ENCODE results near the gene SIGMAR1.
A peak's percentile ranks its signal among the peaks of the same experiment; 100 is the strongest.
"Not testable (repeated sequence)": the region's sequence is repeated elsewhere in the genome, so short reads cannot be mapped to it uniquely, and the experiment has no call there.

SIGMAR1 gene

DNA sequence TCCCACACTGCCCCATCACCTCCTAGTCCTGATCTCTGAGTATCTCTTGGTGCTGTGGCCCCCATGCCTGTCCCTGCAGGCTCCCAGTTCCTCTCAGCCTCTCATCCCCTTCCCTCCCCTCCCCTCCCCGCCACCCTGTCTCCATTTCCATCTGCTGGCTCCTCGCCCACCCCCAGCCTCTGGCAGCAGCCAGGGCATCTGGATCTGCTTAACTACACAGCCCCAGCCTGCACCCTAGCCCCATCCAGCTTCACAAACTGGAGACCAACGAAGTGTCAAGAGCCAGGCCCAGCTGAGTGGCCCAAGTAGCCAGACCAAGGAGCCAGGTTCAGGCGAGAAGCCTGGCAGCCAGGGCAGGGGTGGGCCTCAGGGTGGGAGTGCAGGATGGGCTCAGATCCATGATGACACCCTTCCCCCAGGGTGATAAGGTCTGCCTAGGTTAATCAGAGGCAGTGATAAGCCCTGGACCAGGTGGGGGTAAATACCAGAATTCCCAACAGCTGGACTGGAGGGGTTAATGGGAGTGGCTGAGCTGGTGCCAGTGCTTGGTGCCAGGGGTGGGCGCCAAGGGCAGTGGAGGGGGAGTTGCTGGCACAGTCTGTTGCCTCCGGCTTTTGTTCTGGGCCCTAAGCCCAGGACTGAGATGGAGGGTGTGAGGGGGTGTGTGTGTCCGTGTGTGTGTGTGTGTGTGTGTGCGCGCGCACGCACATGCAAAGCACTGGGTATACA, 16.9 kb upstream of the SIGMAR1 start:
- no peak for DNase-seq (ENCODE audit: low read depth)

DNA sequence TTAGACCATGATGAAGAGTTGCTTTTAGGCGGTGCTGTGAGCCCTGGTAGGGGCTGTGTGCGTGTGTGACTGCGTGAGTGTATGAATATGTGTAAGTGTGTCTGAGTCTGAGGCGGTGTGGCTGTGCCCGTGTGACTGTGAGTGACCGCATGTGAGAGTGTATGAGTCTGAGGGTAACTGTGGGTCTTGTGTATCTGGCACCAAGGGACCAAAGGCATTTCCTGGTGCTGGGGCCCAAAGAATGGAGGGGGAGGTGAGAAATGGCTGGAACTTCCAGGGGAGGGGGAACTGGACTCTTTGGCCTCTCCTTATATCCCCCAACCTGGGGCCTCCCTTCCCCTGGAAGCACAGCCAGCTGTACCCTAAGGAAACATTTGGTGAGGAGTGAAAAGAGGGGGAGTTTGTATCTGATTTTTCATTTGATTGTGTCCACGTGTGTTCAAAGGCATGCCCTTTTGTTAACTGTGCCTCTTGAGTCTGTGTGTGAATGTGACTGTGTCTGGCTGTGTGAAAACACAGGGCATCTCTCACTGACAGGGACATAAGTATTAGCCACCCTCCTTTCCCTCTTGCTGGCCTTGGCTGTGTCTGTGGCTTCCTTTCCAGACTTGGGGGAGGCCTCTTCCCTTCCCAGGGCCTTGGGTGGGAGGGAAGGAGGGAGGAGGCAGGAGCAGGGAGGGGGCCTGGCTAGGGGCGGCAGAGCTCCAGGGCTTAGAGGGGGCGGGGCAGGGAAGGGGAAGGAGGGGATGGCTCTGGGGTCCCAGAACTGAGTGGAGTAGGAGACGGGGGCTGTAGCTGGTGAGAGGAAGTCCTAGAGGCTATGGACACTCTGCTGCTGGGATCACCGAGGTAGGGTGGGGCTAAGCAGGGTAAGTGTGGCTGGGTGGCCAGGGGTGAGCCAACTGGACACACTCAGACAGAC, 15.8 kb upstream of the SIGMAR1 start:
- no peak for DNase-seq (ENCODE audit: low read depth)

DNA sequence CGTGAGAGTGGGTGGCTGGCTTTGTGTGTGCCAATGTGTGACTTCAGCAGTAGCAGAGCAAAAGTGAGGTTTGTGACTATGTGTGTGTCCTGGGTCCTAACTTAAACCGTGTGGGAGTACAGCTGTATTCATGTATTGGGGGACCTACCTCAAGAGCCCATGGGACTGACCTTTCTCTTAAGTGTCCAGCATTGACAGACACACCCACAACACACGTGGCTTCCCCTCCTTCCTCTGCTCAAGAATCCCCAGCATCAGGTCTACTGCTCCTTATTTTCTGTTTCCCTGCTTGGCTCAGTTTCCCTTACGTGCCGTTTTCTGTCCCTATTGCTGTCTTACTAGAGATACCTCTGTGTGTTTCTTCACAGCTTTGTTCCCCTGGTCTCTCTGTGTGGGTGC, 15.0 kb upstream of the SIGMAR1 start:
- DNase-seq (ENCODE audit: low read depth), result no peak

DNA sequence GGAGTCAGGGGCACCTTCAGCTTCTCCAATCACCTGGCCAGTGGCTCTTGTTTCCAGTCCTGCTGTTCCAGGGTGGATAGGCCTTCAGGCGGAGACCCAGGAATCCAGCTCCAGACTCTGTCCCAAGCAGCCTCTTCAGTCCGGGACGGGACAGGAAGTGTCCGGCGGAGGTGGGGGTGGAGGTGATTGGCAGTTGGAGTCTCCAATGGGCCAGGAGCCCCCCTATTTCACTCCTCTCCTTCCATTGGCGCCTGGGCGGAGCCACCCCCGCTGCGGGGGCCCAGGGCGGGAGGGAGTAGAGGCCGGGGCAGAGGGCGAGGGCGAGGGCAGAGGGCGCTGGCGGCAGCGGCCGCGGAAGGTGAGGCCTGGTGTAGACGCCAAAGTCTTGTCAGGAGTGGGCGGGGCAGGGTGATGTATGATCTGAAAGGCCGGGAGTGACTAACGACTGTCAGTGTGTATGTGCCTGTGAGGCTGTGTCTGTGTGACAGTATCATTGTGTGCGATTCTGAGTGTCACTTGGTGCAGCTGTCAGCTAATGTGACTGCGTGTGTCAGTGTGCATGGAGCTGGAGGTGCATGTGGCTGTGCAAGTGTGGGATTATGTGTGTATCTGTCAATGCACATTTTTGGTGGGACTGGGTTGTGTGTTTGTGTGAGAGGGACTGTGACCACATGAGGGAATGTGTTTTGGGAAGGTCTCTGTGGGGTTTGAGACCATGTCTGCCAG, 14.5 kb upstream of the SIGMAR1 start, which contains the start of gene IL11RA:
Gene IL11RA, plus strand, starts transcription at position 310 of the 726 bp plus-strand sequence. CDS start 3,033 bp downstream, outside the sequence.
- no peak for DNase-seq (ENCODE audit: low read depth)

DNA sequence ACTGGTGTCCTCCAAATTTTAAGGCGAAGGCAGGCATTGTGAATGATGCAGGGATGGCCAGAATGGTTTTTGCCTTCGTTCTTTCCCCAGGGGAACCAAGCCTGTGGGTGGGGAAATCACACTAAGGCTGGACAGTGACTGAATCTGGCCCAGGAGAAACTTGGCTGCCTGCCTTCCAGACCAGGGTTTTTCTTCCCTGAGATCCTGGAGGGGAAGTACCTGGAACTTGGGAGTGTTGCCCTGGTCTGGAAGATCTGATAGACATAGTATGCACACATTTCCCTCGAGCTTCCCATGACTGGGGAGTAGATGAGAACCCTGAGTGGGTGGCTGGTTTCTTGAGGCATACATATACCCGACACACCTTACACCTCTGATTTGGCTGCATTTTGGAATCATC, 13.7 kb upstream of the SIGMAR1 start:
- no peak for DNase-seq (ENCODE audit: low read depth)

DNA sequence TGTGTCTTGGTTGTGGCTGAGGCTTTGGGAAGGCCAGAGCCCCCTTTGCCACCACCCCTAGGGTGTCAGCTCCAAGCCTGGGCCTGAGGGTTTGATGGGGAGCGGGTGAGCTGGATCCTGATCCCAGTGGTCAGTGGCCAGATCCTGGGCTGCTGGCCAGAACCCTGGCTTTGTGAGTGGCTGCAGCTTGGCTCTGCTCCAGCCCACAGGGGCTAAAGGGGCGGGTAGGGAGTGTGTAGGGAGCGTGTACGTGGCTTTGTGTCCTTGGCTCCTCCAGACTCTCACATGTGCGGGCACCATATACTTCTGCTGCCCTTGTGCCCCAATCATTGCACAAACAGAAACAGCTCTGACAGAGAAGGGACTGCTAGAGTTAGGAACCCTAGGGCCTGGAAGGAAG, 13.2 kb upstream of the SIGMAR1 start:
- DNase-seq (ENCODE audit: low read depth), result no peak

DNA sequence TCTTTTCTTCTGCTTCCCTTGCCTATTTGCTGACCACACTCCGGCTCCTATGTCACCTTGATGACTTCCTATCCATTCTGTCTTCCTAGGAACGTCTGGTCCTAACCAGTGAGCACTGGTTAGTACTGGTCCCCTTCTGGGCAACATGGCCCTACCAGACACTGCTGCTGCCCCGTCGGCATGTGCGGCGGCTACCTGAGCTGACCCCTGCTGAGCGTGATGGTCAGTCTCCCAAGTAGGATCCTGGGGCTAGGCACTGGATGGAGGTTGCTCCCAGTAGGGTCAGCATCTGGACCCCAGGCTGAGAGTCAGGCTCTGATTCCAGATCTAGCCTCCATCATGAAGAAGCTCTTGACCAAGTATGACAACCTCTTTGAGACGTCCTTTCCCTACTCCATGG, 11.1 kb upstream of the SIGMAR1 start:
- DNase-seq (ENCODE audit: low read depth), result no peak

DNA sequence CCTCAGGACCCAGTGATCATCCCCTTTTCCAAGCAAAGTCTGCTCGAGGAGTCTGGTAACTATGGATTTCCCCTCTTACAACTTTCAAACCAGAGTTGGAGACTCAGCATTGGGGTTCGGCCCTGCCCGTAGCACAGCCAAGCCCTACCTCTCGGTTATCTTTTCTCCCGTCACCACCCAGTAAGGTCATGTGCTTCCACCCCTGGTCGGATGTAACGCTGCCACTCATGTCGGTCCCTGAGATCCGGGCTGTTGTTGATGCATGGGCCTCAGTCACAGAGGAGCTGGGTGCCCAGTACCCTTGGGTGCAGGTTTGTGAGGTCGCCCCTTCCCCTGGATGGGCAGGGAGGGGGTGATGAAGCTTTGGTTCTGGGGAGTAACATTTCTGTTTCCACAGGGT, 10.1 kb upstream of the SIGMAR1 start:
- no peak for DNase-seq (ENCODE audit: low read depth)

DNA sequence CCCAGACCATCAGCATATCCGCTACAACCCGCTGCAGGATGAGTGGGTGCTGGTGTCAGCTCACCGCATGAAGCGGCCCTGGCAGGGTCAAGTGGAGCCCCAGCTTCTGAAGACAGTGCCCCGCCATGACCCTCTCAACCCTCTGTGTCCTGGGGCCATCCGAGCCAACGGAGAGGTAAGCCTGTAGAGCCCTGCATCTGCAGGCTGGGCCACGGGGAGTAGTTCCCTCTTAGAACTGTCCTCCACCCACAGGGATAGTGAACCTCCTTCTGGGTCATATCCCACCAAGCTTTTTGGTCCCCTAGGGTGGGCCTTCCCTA, 9.5 kb upstream of the SIGMAR1 start:
- no peak for DNase-seq (ENCODE audit: low read depth)

DNA sequence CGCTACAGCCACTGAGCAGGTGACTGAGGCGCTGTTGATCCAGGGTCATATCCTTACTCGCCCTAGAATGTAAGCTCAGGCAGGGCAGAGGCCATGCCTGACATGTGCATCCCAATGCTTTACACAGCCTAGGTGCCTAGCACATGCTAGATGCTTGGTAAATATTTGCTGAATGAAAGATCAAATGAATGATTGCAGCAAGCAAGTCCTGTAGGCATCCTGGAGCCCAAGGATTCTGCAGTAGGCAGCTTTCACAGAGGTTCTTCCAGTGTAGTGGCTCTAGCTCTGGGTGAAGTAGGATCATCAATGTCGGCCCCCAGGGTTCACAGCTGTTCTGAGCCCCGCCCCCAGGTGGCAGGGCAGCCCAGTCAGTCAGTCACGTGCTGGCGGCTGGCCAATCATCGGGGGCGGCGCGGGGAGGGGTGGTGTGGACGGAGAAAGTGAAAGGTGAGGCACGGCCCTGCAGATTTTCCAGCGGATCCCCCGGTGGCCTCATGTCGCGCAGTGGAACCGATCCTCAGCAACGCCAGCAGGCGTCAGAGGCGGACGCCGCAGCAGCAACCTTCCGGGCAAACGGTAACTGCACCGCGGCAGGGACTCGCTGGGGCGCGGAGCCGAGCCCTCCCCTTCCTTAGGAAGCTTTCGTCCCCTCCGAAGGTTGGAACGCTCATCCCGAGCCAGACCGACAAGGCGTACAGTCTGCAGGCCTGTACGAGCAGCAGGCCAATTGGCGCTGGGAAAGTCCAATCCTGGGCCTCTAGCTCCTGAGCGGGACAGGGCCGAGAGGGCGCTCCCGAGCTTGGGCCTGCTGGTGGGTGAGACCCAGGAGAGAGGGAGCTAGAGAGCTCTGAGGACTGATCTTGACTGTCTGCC, 8.9 kb upstream of the SIGMAR1 start, which contains the start of gene GALT:
Gene GALT, plus strand, starts transcription at position 465 of the 873 bp plus-strand sequence. Its CDS starts 30 bp downstream, at position 495.
- peak; percentile 92 for DNase-seq (ENCODE audit: low read depth)

DNA sequence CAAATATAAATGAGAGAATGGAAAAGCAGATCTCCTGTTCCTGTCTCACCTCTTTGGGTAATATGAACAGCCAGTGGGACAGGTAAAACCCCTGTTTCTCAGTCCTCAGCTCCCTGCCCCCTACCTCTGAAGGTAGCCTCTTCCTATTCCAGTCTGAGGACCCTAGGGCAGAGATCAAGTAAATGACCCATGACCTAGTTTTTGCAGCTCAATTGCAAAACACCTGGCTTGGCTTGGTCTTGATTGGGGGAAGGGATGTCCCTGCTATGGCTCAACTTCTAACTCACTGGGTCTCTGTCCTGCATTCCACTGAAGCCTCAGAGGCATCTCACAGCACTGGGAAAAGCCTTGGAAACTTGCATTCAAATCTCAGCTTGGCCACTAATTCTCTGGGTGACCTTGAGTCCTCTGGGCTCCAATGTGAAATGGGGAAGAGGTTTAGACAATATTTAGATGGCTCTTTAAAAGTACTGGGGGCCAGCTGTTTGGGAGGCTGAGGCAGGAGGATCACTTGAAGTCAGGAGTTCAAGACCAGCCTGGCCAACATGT, 7.3 kb upstream of the SIGMAR1 start:
- no peak for DNase-seq (ENCODE audit: low read depth)

DNA sequence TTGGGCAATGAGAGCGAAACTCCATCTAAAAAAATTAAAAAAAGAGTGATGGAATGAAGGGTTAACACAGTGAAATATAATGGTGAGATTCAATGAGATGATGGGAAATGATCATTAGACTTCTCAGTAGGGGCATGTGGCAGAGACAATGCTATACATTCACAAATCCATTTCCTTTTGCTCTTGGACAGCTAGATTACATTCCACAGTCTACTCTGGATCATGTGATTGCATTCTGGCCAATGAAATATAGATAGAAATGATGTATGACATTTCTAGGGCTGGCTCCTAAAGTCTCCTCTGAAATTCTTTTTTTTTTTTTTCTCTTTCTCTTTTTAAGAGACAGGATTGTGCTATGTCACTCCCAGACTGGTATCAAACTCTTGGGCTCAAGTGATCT, 5.1 kb upstream of the SIGMAR1 start:
- DNase-seq (ENCODE audit: low read depth), result no peak

DNA sequence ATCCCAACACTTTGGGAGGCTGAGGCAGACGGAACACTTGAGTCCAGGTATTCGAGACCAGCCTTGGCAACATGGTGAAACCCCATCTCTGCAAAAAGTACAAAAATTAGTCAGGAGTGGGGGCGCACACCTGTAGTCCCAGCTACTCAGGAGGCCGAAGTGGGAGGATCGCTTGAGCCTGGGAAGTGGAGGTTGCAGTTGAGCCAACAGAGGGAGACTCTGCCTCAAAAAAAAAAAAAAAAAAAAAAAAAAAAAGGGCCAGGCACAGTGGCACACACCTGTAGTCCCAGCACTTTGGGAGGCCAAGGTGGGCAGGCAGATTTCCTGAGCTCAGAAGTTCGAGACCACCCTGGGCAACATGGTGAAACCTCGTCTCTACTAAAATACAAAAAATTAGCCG, 1.7 kb upstream of the SIGMAR1 start:
- DNase-seq (ENCODE audit: low read depth), result not testable (repeated sequence)

DNA sequence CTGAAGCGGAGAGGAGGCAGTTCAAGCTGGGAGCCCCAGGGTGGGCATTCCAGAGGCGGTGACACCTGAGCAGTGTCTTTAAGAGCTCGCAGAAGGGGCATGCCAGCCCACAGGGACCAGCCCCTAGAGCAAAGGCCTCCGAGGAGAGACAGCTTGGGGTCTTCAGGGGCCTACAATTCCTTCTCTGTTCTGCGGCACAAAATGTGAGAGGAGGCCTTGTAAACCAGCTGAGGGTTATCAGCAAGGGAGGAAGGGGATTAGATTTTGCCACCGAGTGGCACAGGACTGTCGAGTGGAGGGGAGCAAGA, 505 bp upstream of the SIGMAR1 start:
- no peak for DNase-seq (ENCODE audit: low read depth)

DNA sequence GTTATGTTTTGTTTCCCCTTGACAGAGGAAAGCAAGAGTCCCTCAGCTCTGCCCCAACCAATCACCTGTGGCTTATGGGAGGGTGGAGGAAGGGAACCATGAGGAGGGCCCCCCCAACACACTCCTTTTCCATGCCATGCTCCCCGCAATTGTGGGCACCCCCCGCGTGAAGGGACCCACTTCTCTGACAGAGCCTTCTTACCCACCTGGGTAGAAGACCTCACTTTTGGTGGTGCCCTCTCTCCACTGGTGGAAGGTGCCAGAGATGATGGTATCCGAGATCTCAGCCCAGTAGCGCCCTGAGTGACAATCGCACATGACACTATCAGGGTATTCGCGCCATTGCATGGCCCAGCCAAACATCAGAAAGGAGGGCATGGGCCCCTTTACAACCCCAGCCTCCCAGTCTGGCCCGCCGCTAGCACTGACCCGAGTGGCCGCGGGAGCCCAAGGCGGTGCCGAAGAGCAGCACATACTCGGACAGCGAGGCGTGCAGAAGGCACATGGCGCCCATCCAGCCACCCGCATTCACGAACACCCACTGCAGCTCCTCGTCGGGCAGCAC, 714 bp downstream of the SIGMAR1 start:
- DNase-seq (ENCODE audit: low read depth), result no peak

DNA sequence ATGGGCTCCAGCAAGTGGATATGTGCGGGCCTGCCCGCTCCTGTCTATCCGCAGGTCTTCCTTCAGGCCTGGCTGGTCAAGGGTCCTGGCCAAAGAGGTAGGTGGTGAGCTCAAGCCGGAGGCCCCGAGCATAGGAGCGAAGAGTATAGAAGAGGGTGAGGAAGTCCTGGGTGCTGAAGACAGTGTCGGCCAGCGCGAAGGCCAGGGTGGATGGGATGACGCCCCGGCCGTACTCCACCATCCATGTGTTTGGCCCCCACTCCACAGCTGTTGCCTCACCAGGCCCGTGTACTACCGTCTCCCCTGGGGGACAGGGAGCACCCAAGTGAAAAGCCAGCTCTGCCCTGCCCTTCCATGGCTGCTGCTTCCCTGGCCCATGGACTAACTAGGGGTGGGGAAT, 2.0 kb downstream of the SIGMAR1 start:
- no peak for DNase-seq (ENCODE audit: low read depth)

DNA sequence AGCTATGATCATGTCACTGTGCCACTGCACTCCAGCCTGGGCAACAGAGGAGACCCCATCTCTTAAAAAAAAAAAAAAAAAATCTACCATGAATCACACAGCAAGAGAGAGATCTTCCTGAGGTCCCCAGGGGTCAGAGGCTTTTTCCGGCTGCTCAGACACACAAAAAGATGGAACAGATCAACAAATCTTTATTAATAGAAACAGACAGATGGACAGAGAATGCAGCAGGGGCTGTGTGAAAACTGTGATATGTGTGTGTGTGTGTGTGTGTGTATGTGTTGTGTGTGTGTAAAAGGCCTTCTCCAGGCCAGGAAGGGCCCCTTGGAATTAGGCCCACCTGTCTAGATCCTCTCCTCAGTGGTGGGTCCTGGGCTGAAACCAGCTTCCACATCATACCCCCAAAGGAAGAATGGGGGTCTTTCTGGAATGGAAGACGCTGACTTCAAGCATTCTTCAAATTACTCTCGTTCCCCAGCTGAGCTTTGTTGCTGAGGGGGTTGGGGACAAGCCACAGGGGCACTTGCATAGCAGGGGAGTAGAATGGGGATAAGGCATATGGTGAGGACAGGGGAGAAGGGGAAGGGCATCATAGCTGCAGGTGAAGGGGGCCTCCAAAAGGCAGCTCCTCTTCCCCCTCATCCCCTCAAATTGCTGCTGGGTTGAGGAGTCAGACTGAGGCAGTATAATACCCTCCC, 2.9 kb downstream of the SIGMAR1 start:
- DNase-seq (ENCODE audit: low read depth), result no peak

DNA sequence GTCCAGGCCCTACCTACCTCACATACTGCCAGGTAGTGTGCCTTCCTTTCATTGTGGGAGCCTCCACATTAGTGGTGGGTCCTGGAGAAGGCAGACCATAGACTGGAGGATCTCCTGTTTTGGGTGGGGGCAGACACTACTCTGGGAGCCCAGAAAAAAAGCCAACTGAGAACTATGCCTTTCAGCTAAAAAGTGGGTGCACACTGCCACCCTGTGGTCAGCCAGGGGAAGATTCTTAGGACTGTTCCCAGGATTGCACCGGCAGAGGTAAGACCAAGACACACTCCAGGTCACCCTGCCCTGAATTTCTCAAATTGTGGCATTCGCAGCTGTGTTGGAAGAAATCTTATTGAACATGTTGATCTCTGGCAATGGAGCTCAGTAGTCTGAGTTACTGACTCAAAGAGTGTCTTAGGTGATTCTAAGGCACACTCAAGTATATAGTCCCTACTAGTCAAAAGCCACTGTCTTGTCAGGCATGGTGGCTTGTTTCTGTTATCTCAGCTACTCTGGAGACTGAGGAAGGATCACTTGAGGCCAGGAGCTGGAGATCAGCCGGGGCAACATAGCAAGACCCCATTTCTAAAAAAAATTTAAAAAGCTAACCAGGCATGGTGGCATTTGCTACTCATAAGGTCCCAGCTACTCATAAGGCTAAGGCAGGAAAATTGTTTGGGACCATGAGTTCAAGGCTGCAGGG, 3.6 kb downstream of the SIGMAR1 start:
- peak; percentile 61 for DNase-seq (ENCODE audit: low read depth)

DNA sequence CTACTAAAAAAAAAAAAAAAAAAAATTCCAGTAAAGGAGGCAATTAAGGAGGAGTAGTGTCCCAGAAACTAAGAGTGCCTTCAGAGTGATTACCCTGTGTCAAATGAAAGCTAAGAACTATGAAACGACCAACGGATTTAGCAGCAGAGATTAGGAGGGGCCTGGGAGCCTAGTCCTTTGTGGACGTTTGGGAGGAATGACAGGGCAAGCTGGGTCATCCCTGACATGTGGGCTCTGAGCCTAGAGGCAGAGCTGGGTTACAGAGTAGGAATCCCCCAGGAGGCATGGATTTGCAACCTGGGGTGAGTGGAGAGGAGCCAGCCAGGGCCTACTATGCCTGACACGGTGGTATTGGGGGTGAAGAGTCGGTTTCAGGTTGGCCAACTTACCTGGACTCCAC, 4.4 kb downstream of the SIGMAR1 start:
- no peak for DNase-seq (ENCODE audit: low read depth)
